NCI-H2227 (cell line): ENCODE data around the gene CFAP92.
A peak's percentile ranks its signal among the peaks of the same experiment; 100 is the strongest.

Source experiments
- DNase-seq: peaks from one replicate; lab custom pipeline; 2025; ENCODE audit not compliant: unreplicated experiment; lab: John Stamatoyannopoulos, UW

The CFAP92 gene

DNA sequence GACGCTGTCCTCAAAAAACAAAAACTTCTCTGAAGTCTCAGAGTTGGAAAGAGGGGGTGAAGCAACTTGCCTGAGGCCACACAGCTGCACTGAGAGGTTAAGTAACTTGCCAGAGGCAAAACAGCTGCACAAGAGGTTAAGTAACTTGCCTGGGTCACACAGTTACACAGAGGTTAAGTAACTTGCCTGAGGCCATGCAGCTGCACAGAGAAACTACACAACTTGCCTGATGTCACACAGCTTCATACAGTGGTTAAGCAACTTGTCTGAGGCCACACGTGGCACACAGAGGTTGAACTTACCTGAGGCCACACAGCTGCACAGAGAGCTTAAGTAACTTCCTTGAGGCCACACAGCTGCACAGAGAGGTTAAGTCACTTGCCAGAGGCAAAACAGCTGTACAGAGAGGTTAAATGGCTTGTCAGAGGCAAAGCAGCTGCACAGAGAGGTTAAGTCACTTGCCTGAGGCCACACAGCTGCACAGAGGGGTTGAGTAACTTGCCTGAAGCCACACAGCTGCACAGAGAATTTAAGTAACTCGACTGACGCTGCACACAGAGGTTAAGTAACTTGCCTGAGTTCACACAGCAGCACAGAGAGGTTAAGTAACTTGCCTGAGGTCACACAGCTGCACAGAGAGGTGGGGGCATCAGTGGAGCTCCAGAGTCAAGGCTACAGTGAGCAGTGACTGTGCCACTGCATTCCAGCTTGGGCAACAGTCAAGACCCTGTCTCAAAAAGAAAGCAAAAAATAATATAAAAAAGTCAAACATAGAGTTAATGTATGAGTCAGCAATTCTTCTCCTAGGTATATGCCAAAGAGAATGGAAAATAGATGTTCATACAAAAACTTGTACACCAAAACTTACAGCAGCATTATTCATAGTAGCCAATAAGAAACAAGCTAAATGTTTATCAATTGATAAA is 126.4 kb downstream of the CFAP92 start:
- DNase-seq, result no peak

DNA sequence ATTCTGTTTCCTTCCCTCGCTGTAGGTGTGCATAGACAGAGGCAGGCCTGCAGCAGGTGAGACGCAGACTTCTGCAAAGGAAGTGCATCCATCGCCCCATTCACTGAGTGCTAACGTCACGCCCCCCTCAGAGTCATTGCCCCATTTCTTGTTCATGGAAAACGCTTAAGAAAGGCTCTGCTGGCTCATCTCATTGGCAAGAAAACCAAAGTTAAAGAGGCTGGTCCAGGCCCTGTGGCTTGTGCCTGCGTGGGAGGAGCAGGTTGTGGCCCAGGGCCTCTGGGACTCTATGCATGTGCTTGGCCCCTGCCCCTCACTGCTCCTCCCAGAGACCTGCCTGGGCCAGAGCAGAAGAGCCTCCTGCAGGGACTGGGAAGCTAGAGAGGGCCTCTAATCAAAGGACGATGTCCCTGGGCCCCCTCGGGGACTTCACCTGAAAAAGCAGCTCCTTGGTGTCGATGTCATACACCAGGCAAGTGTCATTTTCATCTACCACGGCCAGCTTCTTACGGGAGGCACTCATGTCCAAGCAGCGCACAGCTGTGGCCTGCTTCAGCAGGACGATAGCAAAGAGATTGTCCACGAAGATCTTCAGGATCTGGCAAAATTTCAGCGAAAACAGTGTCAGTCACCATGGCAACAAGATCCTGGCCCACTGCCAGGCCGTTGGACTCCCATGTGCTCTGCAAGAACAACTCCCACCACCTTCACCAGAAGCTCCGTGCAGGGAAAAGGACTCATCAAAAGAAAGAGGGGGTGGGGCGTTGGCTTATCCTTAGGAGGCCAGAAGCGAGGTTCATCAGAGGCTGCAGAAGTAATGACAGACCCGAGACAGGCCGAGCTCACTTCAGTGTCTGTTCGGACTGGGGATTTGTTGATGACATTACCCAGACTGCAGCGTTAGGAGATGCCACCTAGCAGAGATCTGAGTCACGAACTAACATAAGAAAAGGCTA is 128.7 kb downstream of the CFAP92 start:
- peak; percentile 88 for DNase-seq

DNA sequence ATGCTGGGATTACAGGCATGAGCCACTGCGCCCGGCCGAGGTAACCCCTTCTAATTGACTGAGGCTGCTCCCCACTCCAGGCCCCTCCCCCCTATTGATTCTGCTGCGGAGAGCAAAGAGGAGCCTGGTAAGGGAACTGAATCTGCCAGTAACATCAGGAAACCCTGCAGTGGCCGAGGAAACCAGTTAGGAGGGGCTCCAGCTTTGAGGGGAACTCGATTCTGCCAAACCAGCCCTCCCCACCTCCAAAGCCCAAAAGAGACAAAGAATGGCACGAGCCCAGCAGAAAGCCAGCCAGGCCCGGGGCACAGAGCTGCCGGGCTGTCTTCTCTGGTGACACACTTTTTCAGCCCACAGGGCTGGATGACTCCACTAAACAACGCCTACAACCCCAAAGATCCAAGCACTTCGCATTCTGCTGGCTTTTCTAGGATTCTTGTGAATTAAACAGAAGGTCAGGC is 129.5 kb downstream of the CFAP92 start:
- peak; percentile 19 for DNase-seq

DNA sequence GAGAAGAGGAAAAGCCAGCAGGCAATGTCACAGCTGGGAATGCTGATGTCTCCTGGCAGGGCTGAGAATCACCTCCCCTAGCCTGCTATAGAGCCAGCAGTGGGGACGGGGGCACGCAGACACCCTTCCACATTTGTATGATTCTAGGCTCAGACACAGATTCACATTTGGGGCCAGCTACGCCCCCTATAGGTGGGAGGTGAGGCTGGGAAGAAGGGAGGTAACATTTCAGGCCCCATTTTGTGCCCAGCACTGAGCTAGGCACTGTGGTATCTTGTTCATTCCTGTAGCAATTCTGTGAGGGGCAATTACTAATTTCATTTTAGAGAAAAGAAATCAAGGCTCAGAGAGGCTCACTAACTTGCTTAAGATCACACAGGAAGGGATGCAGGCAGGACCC is 130.3 kb downstream of the CFAP92 start:
- no peak for DNase-seq

DNA sequence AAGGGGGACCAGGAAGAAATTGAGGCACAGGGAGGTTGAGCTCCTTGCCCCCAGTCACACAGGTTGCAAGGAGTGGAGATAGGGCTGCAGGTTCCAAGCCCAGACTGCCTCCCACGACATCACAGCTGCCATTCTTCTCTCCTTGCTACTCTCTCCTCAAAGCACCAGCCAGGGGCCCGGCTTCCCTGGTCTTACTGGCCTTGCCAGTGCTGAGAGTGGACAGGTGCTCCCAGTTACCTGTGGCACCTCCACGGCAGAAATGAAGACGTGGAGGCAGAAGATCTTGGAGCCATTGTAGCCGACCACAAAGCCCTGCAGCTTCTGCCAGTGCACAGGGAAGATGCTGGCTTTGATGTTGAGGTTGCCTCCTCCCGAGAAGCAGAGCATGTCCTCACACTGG is 132.4 kb downstream of the CFAP92 start:
- no peak for DNase-seq
